IMR-90 (cell line): Measurements from ENCODE around the gene ASB6. TPM values are rescaled to one million over a fixed set of nuclear protein-coding genes. Genes with fewer than 3 reads are reported as not detected.

Experiments
- ATAC-seq: fragments of 200-7000 bp; cut with Tn5 transposase; 2 replicates; pipeline ENCODE4 v1.9.1; 2020; ENCODE audit warnings: low read depth, mild to moderate bottlenecking, moderate library complexity
- BruUV-seq: library from RNA; stranded (reverse); fragments of 400-500 nt; replicated peaks from 2 replicates; lab custom pipeline; 2021; lab: Mats Ljungman, UMichigan
- CTCF ChIA-PET: fragments of 300-600 bp; formaldehyde crosslinking; extraction: SDS; loops from one replicate; lab custom pipeline; 2021; ENCODE audit warnings: antibody characterized with exemption; lab: Yijun Ruan, JAX
- POLR2A ChIA-PET: fragments of 300-600 bp; sonication (Branson Sonifier 250); formaldehyde crosslinking; loops from one replicate; lab custom pipeline; 2022; ENCODE audit warnings: antibody characterized with exemption; ENCODE audit not compliant: unreplicated experiment; lab: Charles Lee
- DNase-seq: peaks from one replicate; pipeline ENCODE4 v3.0.0; 2013
- H2AFZ ChIP-seq: replicated peaks from 2 replicates; pipeline ENCODE3; 2013; ENCODE audit warnings: low read length, mild to moderate bottlenecking; ENCODE audit not compliant: poor library complexity
- H2AK5ac ChIP-seq: 2 replicates; pipeline ENCODE4 v1.6.1; 2013; ENCODE audit warnings: low read depth, low read length, inconsistent platforms
- H2AK9ac ChIP-seq: replicated peaks from 2 replicates; pipeline ENCODE3; 2013; ENCODE audit warnings: mild to moderate bottlenecking, low read depth, low read length, moderate library complexity; ENCODE audit not compliant: poor library complexity
- H2BK120ac ChIP-seq: 2 replicates; pipeline ENCODE4 v1.6.1; 2013; ENCODE audit warnings: low read depth, low read length, inconsistent platforms
- H2BK15ac ChIP-seq: 3 replicates; pipeline ENCODE4 v1.6.1; 2013; ENCODE audit warnings: low read depth, low read length, inconsistent platforms
- H2BK20ac ChIP-seq: 2 replicates; pipeline ENCODE4 v1.6.1; 2013; ENCODE audit warnings: low read depth, mild to moderate bottlenecking, inconsistent platforms, low read length, moderate library complexity
- H2BK5ac ChIP-seq: 2 replicates; pipeline ENCODE4 v1.6.1; 2013; ENCODE audit warnings: mild to moderate bottlenecking, low read depth, low read length, inconsistent platforms; ENCODE audit not compliant: poor library complexity, severe bottlenecking
- H3K14ac ChIP-seq: replicated peaks from 2 replicates; pipeline ENCODE4 v1.6.1; 2013; ENCODE audit warnings: low read depth, low read length, inconsistent platforms
- H3K18ac ChIP-seq: 2 replicates; pipeline ENCODE4 v1.6.1; 2013; ENCODE audit warnings: low read depth, low read length, control low read depth
- H3K23ac ChIP-seq: 2 replicates; pipeline ENCODE4 v1.6.1; 2013; ENCODE audit warnings: low read depth, low read length, inconsistent platforms
- H3K27ac ChIP-seq: 2 replicates; pipeline ENCODE4 v1.5.1; 2013; ENCODE audit warnings: mild to moderate bottlenecking, control low read depth, low read length; ENCODE audit not compliant: insufficient read depth
- H3K27me3 ChIP-seq: 2 replicates; pipeline ENCODE4 v1.6.1; 2013; ENCODE audit warnings: low read length; ENCODE audit not compliant: control insufficient read depth, insufficient read depth
- H3K36me3 ChIP-seq: 2 replicates; pipeline ENCODE4 v1.6.1; 2013; ENCODE audit warnings: low read length, mixed read lengths; ENCODE audit not compliant: control insufficient read depth, insufficient read depth
- H3K4ac ChIP-seq: 2 replicates; pipeline ENCODE4 v1.6.1; 2013; ENCODE audit warnings: low read depth, low read length, inconsistent platforms
- H3K4me1 ChIP-seq: 2 replicates; pipeline ENCODE4 v1.6.1; 2013; ENCODE audit warnings: low read length, mixed read lengths; ENCODE audit not compliant: control insufficient read depth, insufficient read depth
- H3K4me2 ChIP-seq: 2 replicates; pipeline ENCODE4 v1.6.1; 2013; ENCODE audit warnings: low read depth, mild to moderate bottlenecking, control low read depth, low read length, moderate library complexity
- H3K4me3 ChIP-seq: 2 replicates; pipeline ENCODE4 v1.5.1; 2013; ENCODE audit warnings: low read depth, mild to moderate bottlenecking, control low read depth, low read length, moderate library complexity; ENCODE audit not compliant: insufficient read depth
- H3K56ac ChIP-seq: 2 replicates; pipeline ENCODE4 v1.6.1; 2013; ENCODE audit warnings: low read length, inconsistent platforms; ENCODE audit not compliant: insufficient read depth; ENCODE audit errors: extremely low read depth
- H3K79me1 ChIP-seq, 2 experiments: 2 replicates each; pipeline ENCODE4 v1.6.1; 2013; ENCODE audit warnings: low read length in 2 of 2, inconsistent platforms in 1 of 2, low read depth in 1 of 2
- H3K9ac ChIP-seq: 2 replicates; pipeline ENCODE4 v1.6.1; 2013; ENCODE audit warnings: low read depth, low read length, control low read depth
- H3K9me1 ChIP-seq: 2 replicates; pipeline ENCODE4 v1.6.1; 2013; ENCODE audit warnings: low read length, inconsistent platforms; ENCODE audit not compliant: insufficient read depth
- H3K9me3 ChIP-seq: 2 replicates; pipeline ENCODE4 v1.6.1; 2013; ENCODE audit warnings: low read length; ENCODE audit not compliant: control insufficient read depth, insufficient read depth
- H4K20me1 ChIP-seq: 2 replicates; pipeline ENCODE4 v1.6.1; 2013; ENCODE audit warnings: low read length, inconsistent platforms; ENCODE audit not compliant: insufficient read depth
- H4K5ac ChIP-seq: 2 replicates; pipeline ENCODE4 v1.6.1; 2013; ENCODE audit warnings: mild to moderate bottlenecking, low read depth, low read length, control low read depth
- H4K8ac ChIP-seq, 2 experiments: 2 replicates each; pipeline ENCODE4 v1.6.1; 2013; ENCODE audit warnings: low read depth in 2 of 2, low read length in 2 of 2, control low read depth in 1 of 2, inconsistent platforms in 1 of 2
- H4K91ac ChIP-seq: 2 replicates; pipeline ENCODE4 v1.6.1; 2013; ENCODE audit warnings: low read depth, low read length, inconsistent platforms; ENCODE audit not compliant: insufficient read depth
- BHLHE40 ChIP-seq: fragments of 150-350 bp; IDR thresholded peaks from 2 replicates; pipeline ENCODE4 v1.6.1; 2016; ENCODE audit warnings: mild to moderate bottlenecking, low read depth, low read length
- CEBPB ChIP-seq: IDR thresholded peaks from 2 replicates; pipeline ENCODE4 v1.6.1; 2012; ENCODE audit warnings: low read depth, low read length, improper control_type of control experiment
- ELK1 ChIP-seq: fragments of 150-350 bp; IDR thresholded peaks from 2 replicates; pipeline ENCODE4 v1.6.1; 2016; ENCODE audit warnings: low read depth, mild to moderate bottlenecking, low read length, moderate library complexity, borderline replicate concordance
- FOS ChIP-seq: fragments of 150-350 bp; IDR thresholded peaks from 2 replicates; pipeline ENCODE4 v1.6.1; 2016; ENCODE audit warnings: low read depth, low read length
- MAZ ChIP-seq: IDR thresholded peaks from 2 replicates; pipeline ENCODE4 v1.6.1; 2012; ENCODE audit warnings: low read depth, mild to moderate bottlenecking, low read length, improper control_type of control experiment, moderate library complexity, borderline replicate concordance
- MXI1 ChIP-seq: IDR thresholded peaks from 2 replicates; pipeline ENCODE4 v1.6.1; 2012; ENCODE audit warnings: low read depth, mild to moderate bottlenecking, low read length, moderate library complexity, borderline replicate concordance
- RAD21 ChIP-seq: IDR thresholded peaks from 2 replicates; pipeline ENCODE4 v1.6.1; 2012; ENCODE audit warnings: low read length, improper control_type of control experiment
- RFX5 ChIP-seq: IDR thresholded peaks from 2 replicates; pipeline ENCODE4 v1.8.0; 2012; ENCODE audit warnings: low read depth, mild to moderate bottlenecking, low read length, moderate library complexity
- SMC3 ChIP-seq: fragments of 150-350 bp; IDR thresholded peaks from 2 replicates; pipeline ENCODE4 v1.6.1; 2016; ENCODE audit warnings: low read depth, mild to moderate bottlenecking, antibody characterized with exemption, low read length, moderate library complexity
- WGBS, 2 experiments: methylation state at CpG; one replicate each; pipeline versions ENCODE4 v1.1.5 to v1.1.7; 2013; ENCODE audit warnings: missing lambda C conversion rate in 2 of 2; ENCODE audit not compliant: insufficient read length in 1 of 2; ENCODE audit errors: extremely low coverage in 2 of 2; 5-methylcytosine and 5-hydroxymethylcytosine counted together
- dilution Hi-C: fragments of 300-500 bp; cut with HindIII; formaldehyde crosslinking; loops from one replicate; pipeline ENCODE4 v1.14.3; 2018; ENCODE audit warnings: low sequenced_read_pairs; ENCODE audit not compliant: unreplicated experiment
- in situ Hi-C: fragments of 300-500 bp; cut with MboI; formaldehyde crosslinking; loops from 3 replicates; pipeline ENCODE4 v1.14.3; 2019; ENCODE audit warnings: low sequenced_read_pairs, inconsistent platforms, mixed read lengths
- intact Hi-C: fragments of 100-400 bp; cut with micrococcal nuclease; formaldehyde crosslinking; loops from 2 replicates; pipeline ENCODE4 v1.10.0; 2022
- polyA plus RNA-seq, 3 experiments: library from polyadenylated mRNA; depleted of rRNA; stranded (reverse); fragments of >200 nt; gene quantifications; 2 replicates each; pipeline ENCODE4 v1.2.3, GENCODE V29; 2012; ENCODE audit warnings: low replicate concordance in 1 of 3
- total RNA-seq: library from RNA; depleted of rRNA; stranded (reverse); fragments of >200 nt; gene quantifications from 2 replicates; pipeline ENCODE4 v1.2.3, GENCODE V29; 2012

ASB6 gene
- total and polyA plus RNA-seq, 2 of the 4 experiments (the other 2 are of a cell fraction), result 9.7 to 28.9 TPM

- in situ Hi-C loops, result no loop called here
- Histone ChIP-seq H3K27ac (no peak overlapping the region), H3K9me3 (no peaks in the 10 kb centered on the region), H2BK20ac (no peak overlapping the region), H4K20me1 (no peaks in the 10 kb centered on the region), H3K4me1 (peaks cover 12% of the 10 kb centered on the region), H2AFZ (no peak overlapping the region), H3K18ac (no peak overlapping the region), H2AK5ac (peak overlapping the region; percentile 27), H3K9ac (no peak overlapping the region), H2AK9ac (peak overlapping the region; percentile 78), H3K4ac (no peak overlapping the region; the same call in 1 of the 2 replicates), H3K56ac (no peak overlapping the region), H4K5ac (no peak overlapping the region), H3K4me3 (no peak overlapping the region), H3K36me3 (no peaks in the 10 kb centered on the region), H3K9me1 (no peaks in the 10 kb centered on the region; the same call in 1 of the 2 replicates), H3K27me3 (no peaks in the 10 kb centered on the region), H4K91ac (no peak overlapping the region), H2BK5ac (no peak overlapping the region), H3K23ac (no peak overlapping the region), H3K14ac (no peak overlapping the region), H2BK120ac (no peak overlapping the region), H3K79me1 (peaks cover 0 to 9% of the 10 kb centered on the region in 2 experiments; a peak in 2 of 4 replicates), H4K8ac (no peak overlapping the region), H3K4me2 (no peak overlapping the region), H2BK15ac (no peak overlapping the region)
- POLR2A ChIA-PET, result no interaction called here
- CTCF ChIA-PET, result interaction anchor here (1.3 to 1.7 kb wide), 2 partner anchors 11 to 481 kb away, joined by 3 to 7 read pairs; no protein-coding TSS in a partner anchor
- dilution Hi-C loops, result no loop called here
- intact Hi-C loops, result loop anchor here (5.0 kb wide), 1 partner anchor 281 kb away; no protein-coding TSS in a partner anchor
- no peak for ATAC-seq
- TF ChIP-seq ELK1, result no peak
- TF ChIP-seq BHLHE40, result no peak
- TF ChIP-seq RFX5, result no peak
- no peak for TF ChIP-seq FOS
- no peak for TF ChIP-seq MXI1
- TF ChIP-seq RAD21, result no peak
- no peak for TF ChIP-seq SMC3
- no peak for TF ChIP-seq CEBPB
- TF ChIP-seq MAZ, result no peak
- WGBS, 2 experiments, result 85% methylated on average over 8 of the region's 15 CpGs; no CpG with 5 or more reads in 1 of the 2 experiments
- no peak for DNase-seq
- BruUV-seq, result no TSS peak
Measured at GRCh38 chr9:129612815-129613519, 29.0 kb downstream of the ASB6 start.
